Measurements from ENCODE around the gene PRR7.

PRR7 gene

GRCh38 chr5:177423671-177424070 is 22.9 kb upstream of the PRR7 start:
- no peak for DNase-seq

GRCh38 chr5:177425196-177425800 is 21.3 kb upstream of the PRR7 start:
- DNase-seq = no peak

- DNase-seq = peak; percentile 100
These were observed 20.6 kb upstream of the PRR7 start for GRCh38 chr5:177425801-177426565.

GRCh38 chr5:177426566-177427210 is 19.9 kb upstream of the PRR7 start, which contains the start of gene GRK6:
GRK6 (plus strand) TSS chr5:177426676; CDS start chr5:177426846, 170 bp downstream.
- peak; percentile 40 for DNase-seq

- DNase-seq = no peak
These were observed 19.3 kb upstream of the PRR7 start for GRCh38 chr5:177427211-177427822.

- DNase-seq = no peak
These were observed 18.6 kb upstream of the PRR7 start for GRCh38 chr5:177427919-177428573.

- no peak for DNase-seq
These were observed 17.9 kb upstream of the PRR7 start for GRCh38 chr5:177428574-177429217.

- DNase-seq = no peak
These were observed 17.2 kb upstream of the PRR7 start for GRCh38 chr5:177429248-177430040.

GRCh38 chr5:177430140-177430951 is 16.3 kb upstream of the PRR7 start:
- no peak for DNase-seq

GRCh38 chr5:177430972-177431316 is 15.7 kb upstream of the PRR7 start:
- DNase-seq = no peak

GRCh38 chr5:177431317-177432142 is 15.1 kb upstream of the PRR7 start:
- DNase-seq = no peak

- no peak for DNase-seq
These were observed 14.3 kb upstream of the PRR7 start for GRCh38 chr5:177432143-177432838.

GRCh38 chr5:177432839-177433657 is 13.6 kb upstream of the PRR7 start:
- no peak for DNase-seq

- DNase-seq = no peak
These were observed 12.9 kb upstream of the PRR7 start for GRCh38 chr5:177433658-177434217.

GRCh38 chr5:177434437-177434836 is 12.2 kb upstream of the PRR7 start:
- DNase-seq = no peak

- no peak for DNase-seq
These were observed 11.5 kb upstream of the PRR7 start for GRCh38 chr5:177434942-177435738.

Data from fibroblast of skin of back (primary cell).